GDM1 (cell line): ENCODE data around the gene MTHFSD.

Experiments
- DNase-seq: peaks from one replicate; lab custom pipeline; 2025; lab: John Stamatoyannopoulos, UW

MTHFSD gene

DNA sequence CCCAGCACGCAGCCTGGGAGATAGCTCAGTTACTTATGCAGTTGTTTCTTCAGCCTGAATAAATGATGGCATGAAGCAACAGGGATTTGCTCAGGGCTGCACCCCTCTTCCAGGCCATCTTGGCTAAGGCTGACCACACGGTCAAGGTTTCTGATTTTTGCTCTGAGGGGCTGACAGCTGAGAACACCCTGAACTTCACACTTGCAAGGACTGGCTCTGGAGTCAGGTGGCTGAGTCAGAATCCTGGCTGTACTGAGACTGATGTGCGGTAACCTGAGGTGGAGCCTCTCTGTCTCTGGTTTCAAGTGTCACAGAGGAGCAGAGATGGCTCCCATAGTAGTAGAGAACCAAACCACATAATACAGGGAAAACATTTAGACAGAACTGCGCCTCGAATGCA is 4.8 kb downstream of the MTHFSD start:
- DNase-seq = no peak

DNA sequence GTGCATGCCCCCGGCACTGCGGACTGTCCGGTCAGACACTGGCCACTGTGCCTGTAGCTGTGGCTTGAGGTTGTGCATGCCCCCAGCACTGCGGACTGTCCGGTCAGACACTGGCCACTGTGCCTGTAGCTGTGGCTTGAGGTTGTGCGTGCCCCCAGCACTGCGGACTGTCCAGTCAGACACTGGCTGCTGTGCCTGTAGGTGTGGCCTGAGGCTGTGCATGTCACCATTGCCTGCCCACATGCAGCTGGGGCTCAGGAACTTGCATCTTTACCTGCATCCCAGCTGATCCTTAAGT is 5.2 kb downstream of the MTHFSD start:
- DNase-seq = no peak

DNA sequence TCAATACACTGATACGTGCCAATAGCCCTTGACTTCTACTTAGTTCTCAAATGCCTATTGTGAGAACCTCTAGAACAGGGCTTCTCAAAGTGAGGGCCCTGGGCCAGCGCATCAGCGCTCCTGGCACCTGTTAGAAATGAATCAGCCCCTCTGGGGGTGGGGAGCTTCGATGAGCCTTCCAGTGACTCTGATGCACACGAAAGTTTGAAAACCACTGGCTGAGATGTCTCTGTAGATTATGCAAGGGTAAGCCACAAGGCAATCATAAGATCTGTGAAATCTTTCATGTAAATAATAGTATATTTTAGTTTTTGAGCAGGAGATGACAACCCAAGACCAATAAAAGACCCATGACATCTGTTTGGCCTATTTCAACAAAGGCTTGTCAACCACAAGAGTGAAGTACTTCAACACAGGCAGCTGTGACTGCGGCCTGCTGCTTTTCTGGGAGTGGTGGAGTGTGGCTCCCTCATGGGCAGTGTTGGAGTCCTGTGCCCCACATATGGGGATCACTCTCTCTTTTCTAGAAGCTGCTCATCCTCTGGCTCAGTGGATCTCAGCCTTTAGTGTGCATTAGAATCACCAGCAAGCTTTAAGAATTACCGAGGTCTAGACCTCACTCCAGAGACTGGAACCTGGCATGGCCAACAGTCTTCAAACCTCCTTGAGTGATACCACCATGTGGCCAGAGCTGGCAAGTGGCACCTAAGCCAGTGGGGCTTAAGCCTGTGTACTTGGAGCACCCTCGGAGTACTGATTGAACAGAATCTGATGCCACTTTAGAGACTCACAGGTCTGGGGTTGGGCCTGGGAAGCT is 5.8 kb downstream of the MTHFSD start:
- DNase-seq = no peak

DNA sequence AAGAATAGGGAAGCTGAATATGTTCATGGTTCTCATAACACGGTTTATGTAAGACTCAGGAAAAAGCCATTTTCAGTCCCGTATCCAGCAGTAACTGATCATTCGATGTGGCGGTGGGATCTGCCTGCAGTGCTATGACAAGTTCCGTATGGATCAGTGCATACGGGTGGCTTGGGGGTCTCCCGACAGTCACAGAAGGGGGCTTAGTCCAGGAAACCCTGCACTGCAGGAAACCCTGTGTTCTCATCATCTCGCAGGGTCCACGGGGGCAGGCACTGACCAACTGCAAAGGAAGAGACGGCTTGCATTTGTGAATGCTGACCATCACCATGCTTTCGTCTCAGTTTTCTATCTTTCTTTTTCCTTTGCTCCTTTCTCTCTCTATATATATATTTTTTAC is 7.7 kb downstream of the MTHFSD start:
- DNase-seq = no peak

DNA sequence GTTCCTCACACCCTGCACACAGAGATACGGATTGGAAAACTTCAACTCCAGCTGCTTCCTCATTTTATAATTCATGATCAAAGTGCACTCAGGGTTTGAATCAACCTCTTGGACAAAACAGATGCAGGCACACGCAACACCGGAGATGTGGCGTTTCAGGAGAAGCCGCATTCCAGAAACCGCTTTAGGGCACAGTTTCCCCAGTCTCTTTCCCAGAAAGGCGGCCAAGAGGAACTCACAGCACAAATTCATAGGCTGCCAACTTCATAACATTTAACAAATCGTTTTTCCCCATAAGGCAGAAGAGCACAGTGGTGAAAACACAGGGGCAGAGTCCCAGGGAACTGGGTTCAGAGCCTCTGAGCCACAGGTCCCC is 8.4 kb downstream of the MTHFSD start:
- DNase-seq = no peak

DNA sequence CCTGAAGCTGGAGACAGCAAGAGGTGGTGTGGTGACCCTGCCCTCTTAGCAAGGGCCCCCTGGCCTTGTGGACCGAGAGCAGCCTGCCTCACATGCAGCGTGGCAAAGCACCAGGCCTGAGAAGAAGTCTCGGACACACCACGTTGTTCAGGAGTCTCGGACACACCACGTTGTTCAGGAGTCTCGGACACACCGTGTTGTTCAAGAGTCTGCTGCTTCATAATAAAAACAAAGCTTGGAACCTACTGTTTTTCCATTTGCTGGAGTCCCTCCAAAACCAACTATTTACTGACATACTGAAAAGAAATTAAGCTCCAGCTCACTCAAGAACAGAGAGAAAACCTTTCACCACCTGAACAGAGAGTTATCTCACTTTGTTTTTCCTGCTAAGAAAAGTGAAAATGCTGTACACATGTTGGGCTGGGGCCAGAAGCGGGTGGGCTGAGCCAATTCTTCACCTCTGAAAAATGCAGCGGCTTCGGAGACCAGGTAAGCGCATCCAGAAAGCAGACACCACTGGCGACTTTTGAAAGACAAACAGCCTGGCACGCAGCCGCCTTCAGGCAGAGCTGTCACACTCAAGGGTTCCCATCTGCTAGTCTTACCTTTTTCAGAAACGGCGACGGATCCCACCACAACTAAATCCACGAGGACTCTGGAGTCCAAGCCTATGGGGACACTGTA is 8.9 kb downstream of the MTHFSD start:
- no peak for DNase-seq

DNA sequence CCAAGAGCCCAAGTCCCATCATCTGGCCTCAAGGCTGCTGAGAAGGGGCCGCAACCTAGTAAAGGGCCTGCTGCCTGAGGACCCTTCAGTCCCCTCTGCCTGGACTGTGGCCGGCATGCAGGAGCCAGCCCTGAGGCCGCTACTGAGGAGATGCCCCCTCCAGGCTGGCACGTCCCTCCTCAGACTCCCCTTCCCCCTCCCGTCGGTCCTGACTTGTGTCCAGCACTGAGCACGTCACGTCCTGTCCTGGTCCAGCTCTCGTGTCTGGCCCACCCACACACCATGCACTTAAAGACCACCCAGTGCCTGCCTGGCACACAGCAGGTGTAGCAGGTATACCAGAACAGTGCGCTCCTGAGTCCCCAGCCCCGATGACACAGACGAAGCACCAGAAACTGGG is 9.6 kb downstream of the MTHFSD start:
- DNase-seq = no peak

DNA sequence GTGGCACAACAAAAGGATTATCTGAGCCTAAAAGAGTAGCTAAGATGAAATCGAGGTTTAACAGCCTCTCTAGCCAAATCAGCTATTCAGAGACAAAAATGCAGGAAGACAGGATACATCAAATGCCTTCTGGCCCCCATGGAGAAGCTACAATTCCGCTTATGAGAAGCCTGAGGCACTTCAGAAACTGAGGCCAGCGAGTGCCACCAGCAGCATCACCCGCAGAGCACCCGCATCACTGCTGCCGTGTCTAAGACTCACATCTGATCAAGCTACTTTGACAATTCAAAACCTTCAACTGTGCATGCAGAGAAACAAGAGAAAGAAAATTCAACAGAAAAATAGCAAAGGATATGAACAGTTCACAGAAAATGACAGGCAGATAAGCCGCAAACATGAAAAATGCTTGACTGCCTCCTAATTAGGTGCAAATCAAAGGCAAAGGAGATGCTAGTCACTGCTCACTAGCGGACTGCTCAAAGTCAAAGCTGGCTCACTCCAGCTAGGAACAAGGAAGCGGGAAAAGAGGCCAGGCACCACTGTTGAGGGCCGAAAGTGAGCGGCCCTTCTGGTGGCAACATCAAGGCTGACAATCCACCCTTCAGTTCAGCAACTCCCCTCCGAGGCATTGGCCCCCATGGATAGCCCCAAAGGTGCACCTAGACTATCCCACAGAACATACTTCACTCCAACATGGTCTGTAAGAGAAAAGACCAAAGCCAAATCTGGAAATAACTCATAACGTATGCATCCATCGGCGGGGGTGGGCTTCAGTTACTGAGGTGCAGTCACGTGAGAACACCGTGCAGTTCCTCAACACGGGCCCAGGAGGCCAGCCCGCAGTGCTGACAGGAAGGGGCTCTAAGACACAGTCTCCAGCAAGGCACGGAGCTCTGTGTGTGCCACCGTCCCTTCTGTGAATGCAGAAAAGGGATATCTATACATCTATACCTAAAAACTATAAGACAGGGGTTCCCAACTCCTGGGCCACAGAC is 12.0 kb downstream of the MTHFSD start:
- no peak for DNase-seq

DNA sequence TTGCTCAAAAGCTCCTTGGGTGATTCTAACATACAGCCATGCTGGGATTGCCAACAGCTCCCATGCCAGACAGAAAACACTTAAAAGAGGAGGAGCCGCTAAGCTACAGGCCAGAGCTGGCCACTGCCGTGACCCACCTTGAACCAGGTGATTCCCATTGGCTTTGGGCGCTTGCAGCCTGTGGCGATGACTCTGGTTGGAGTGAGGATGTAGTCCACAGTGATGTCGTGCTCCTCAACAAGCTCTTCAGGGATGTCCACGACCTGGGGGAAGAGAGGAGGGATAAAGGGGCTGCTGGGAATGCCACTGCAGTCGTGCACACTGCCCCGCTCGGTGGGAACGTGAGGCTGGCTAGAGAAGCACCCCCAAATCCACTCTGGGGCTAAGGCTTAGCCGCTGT is 13.5 kb downstream of the MTHFSD start:
- DNase-seq = no peak

DNA sequence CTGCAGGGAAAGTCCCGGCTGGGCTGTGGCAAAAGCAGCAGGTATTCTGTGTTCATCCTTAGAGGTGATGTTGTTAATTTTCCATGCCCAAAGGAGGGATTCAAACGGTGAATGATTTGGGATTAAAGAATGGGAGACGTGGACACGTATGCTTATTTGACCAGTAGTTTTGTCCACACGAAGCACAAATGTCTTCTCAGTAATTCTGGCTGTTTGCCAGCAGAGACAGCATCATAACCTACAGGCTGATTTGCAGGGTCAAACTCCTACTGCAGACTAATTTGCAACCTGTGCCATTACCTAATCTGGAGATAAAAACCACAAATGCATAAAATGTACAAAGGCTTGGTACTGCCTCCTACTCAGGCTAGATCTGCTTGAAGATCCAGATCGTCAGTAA is 14.1 kb downstream of the MTHFSD start:
- no peak for DNase-seq

DNA sequence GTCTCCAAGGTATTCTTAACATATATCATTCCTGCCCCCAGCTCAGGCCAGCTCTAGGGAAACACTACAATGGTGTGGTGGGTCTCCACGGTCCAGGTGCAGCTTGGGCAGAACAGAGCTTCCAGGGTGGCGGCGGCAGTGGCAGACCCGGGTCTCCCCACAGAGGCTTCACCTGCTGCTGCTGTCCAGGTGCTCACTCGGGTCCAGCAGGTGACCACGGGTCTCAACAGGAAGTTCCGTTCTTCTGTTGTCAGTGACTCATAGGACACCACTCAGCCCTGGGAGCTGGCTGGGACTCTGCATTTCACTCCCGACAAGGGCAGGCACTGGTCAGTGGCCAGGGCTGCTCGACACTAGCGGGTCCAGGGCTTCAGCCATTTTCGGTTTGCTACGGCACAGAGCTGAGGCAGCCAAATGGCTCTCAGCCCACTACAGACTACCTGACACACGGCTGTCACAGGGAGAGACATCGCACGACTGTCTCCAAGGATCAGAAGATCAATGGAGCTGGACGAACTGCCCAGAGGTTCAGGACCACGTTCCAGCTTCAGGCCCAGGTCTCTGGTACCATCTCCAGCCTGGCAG is 16.7 kb downstream of the MTHFSD start:
- no peak for DNase-seq

DNA sequence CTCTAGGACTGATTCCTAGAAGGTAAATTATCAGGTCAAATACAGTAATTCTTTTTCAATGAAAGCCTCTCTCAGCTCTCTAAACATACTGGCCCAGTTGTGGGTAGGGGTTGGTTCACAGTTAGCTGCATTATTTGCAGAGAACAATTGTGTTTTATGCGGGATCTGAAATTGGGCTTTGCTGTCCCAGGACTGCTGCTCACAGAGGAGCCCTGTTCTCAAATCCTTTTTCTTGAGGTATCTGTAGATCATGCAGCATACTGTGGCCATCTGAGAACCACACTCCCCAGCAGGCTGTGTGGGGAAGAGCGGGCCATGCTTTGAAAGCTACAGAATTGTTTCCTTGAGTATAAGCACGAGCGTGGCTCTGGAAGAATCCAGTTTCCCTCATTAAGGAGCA is 17.5 kb downstream of the MTHFSD start:
- DNase-seq = no peak

DNA sequence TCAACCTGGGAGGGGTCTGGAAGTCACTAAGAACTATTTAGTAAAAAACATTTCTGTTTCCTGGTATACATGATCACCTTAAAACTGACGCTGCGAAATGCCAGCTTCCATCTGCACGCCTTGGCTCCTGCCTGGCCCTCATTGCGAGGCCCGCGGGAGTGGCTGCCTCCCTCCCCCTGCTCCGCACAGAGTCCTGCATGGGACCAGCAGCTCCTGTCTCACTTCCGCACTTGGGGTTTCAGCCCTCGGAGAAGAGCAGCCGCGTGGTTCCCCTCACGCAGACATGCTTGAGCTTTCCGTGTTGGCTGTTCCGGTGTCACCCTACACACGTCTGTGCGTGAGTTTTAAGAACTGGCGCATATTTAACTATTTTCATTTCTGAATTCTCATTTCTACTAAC is 18.4 kb downstream of the MTHFSD start:
- DNase-seq = no peak

DNA sequence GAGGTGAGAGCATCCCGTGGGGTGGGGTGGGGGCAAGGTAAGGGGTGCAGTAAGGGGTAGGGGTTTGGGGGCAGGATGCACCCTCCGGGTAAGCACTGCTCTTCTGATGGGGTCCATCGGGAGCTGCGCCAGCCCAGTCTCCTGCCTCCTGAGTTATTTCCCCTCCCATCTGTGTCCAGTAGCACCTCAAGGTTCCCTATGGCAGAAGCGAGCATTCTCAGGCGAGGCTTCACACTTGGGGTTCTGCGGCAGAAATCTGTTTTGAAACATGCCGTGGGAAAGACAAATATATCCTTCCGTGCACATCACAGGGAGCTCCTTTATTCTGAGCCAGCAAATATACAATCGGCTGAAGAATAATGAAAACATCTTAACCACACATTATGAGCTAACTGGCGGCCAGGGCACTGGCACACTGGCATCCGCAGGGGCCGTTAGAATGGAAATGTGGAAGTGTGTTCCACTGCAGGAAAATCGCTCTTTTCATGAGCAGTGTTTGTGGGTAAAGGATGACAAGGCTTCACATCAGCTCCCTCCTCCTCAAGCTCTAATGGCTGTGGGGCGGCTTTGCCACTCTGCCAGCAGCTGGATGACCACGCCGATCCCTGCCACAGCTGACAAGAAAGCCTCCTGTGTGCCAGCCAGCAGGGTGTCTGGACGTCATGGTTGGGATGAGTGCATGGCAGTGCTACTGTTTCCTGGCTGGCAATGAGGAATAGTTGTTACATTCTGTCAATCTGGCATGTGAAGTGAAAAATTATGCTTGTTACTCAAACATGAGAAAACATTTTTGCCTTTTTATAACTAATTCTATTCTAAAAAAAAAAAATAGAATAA is 20.0 kb downstream of the MTHFSD start:
- no peak for DNase-seq

DNA sequence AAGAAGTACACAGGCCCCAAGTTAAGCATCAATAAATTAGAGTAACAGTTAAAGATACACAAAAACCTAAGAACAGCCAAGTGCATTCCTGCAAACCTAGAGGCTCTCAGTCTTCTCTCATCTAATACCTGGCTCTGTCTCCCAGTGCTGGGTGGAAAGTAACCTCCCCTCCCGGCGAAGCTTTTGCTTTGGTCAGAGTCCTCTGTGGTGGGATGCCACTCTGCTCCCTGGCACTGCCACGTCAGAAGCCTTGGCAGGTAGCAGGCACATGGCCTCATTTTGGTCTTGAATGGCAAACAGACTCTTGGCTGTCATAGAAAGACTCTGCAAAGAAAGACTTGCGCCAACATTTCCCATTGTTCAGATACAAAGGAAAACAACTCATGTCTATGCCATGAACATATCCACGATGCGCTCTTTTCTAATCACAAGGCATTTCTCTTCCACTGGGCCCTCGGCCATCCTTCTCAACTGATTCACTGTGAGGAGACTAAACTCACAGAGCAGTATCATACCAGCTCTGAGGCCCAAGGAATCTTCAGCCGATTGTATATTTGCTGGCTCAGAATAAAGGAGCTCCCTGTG is 21.2 kb downstream of the MTHFSD start:
- no peak for DNase-seq

DNA sequence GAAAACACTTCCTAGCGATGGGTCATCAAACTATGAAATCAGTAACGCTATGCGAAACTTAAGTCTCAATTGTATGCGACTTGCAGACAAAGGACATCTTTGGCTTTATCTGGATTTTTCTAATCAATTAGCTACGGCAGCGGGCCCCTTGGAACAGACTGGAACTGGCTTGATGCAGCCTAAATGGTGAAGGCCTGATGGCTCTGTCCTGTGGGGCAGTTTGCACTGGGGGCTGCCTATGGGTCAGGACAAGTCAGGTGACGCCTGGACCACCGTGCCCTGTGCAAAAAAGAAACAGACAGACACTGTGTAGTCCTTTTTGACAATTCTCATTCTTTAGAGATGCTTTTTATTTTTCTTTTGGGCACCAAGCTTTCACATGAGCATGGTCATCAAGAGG is 22.0 kb downstream of the MTHFSD start:
- DNase-seq = no peak

DNA sequence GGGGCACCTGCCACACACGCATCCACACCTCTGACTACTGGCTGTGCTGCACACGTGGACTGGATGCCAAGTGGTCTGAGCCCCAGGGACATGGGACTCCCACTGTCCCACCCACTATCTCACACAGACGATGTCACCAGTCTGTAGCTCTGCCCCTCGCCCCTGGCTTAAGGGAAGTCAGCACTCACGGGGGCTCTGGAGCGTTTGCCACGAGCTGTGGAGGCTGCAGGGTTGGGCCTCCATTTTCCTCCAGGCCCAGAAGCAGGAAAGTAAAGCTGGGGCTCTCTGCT is 22.6 kb downstream of the MTHFSD start:
- DNase-seq = no peak

DNA sequence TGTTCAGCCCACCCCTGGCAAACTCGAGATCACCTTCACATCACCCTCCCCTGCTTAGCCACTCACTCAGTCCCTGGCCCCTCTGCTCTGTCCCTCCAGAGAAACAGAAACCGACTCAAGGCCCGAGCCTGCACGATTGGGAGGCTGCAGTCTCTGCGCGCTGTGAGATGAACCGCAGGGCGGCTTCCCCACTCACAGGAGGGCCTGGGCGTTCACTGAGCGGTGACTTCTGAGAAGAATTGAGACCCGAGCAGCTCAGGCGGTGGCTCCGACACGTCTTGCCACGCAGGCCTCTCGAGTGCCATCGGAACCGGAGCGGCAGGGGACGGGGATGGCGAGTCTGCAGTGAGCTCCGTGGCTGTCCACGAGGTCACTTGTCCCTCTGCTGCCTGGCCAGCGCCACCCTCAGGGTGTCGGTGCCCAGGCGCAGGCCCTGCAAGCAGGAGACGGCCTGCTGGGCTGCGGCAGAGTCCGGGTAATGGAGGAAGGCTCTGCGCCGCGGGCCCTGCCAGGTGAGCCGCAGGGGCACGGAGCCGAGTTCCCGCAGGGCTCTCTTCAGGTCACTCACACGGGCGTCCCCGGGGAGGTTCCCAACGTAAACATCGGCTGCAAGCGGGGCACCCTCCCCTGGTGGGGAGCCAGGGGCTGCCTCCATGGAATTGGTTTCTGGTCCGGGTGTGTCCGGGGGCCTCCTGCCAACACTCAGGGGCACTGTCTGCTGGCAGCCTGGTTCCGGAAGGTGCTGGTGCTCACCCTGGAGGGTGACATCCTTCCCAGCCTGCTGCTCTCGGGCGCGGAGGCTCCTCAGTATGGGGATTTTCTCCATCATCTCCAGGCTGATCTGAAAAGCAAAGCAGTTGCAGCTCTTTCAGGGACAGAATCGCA is 23.2 kb downstream of the MTHFSD start:
- DNase-seq = no peak

DNA sequence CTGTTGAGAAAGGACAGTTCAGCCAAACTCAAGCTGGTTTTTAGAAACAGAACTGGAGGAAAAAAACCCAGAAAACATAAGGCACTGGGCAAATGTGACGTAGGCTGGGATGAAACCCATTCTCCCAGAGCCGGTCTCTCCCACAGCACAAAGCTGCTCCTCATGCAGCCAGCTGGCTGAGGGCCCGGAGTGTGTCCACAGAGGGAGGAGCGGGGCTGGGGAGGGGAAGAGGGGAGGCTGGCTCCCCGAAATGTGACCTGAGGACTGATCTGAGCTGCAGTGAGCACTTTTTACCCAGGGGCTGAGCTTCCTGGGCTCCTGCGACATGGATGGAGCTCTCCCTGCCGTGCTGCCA is 23.9 kb downstream of the MTHFSD start:
- DNase-seq = no peak
